Spleen (tissue), 7 donors: Measurements from ENCODE around the gene LRRC42.

ENCODE experiments used
- POLR2A ChIP-seq, 3 donors: fragments of 450-650 bp; IDR thresholded peaks; one replicate each; pipeline ENCODE4 v1.5.1; 2017; ENCODE audit warnings: antibody characterized with exemption in 3 of 3, mild to moderate bottlenecking in 1 of 3
- POLR2AphosphoS5 ChIP-seq, 3 donors: sonication (generic); formaldehyde crosslinking; IDR thresholded peaks; one replicate each; pipeline ENCODE4 v1.5.1; 2017; ENCODE audit warnings: antibody characterized with exemption in 3 of 3
- TF ChIP-seq, protein P1 (sequence below), 11 experiments: fragments of 200-600 bp in 7 of 11; fragments of 450-650 bp in 4 of 11; sonication (generic) in 4 of 11; IDR thresholded peaks in 8 of 11; conservative IDR thresholded peaks in 3 of 11; 1 replicate in 7 of 11; 2 replicates in 4 of 11; pipeline versions ENCODE4 v1.4.0 to v1.8.0; 2016 to 2021; ENCODE audit warnings: antibody characterized with exemption in 11 of 11, inconsistent platforms in 4 of 11, mild to moderate bottlenecking in 1 of 11
- donor health status: DM: no; HTN: no; CAD: no; lungs with moderate emphysema.
- donor health status: DM: no; HTN: no; CAD: no.
- donor health status: DM: no; HTN: no; CAD: no.

GRCh38 chr1:53945183-53945432 is 1.0 kb upstream of the LRRC42 start:
- TF ChIP-seq, protein P1, sequence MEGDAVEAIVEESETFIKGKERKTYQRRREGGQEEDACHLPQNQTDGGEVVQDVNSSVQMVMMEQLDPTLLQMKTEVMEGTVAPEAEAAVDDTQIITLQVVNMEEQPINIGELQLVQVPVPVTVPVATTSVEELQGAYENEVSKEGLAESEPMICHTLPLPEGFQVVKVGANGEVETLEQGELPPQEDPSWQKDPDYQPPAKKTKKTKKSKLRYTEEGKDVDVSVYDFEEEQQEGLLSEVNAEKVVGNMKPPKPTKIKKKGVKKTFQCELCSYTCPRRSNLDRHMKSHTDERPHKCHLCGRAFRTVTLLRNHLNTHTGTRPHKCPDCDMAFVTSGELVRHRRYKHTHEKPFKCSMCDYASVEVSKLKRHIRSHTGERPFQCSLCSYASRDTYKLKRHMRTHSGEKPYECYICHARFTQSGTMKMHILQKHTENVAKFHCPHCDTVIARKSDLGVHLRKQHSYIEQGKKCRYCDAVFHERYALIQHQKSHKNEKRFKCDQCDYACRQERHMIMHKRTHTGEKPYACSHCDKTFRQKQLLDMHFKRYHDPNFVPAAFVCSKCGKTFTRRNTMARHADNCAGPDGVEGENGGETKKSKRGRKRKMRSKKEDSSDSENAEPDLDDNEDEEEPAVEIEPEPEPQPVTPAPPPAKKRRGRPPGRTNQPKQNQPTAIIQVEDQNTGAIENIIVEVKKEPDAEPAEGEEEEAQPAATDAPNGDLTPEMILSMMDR (IDR thresholded peaks at IDR 0.05 in 8 of 11, conservative IDR thresholded peaks at IDR 0.05 in 3 of 11) = no peak
- no peak for TF ChIP-seq POLR2A (IDR thresholded peaks at IDR 0.05)
- TF ChIP-seq POLR2AphosphoS5 (IDR thresholded peaks at IDR 0.05) = no peak
